Karpas-422 (cell line): ENCODE measurements around the gene BCAR3. TPM values are rescaled to one million over a fixed set of nuclear protein-coding genes. Genes with fewer than 3 reads are reported as not detected.

ENCODE experiments used
- DNase-seq: peaks from one replicate; pipeline ENCODE4 v3.0.0-alpha.2; 2015
- H2AFZ ChIP-seq: fragments of 200-600 bp; sonication (generic); 2 replicates; pipeline ENCODE4 v1.6.1; 2014; ENCODE audit warnings: antibody characterized with exemption, low read length, mixed read lengths
- H3K27ac ChIP-seq: fragments of 200-600 bp; sonication (generic); 2 replicates; pipeline ENCODE4 v1.5.1; 2014; ENCODE audit warnings: mild to moderate bottlenecking, low read length, moderate library complexity
- H3K27me3 ChIP-seq: fragments of 200-600 bp; sonication (generic); 2 replicates; pipeline ENCODE4 v1.6.1; 2014; ENCODE audit warnings: low read length, mixed read lengths
- H3K36me3 ChIP-seq: fragments of 200-600 bp; sonication (generic); 2 replicates; pipeline ENCODE4 v1.6.1; 2014; ENCODE audit warnings: low read length, mixed read lengths; ENCODE audit not compliant: insufficient read depth
- H3K4me1 ChIP-seq: fragments of 200-600 bp; sonication (generic); 2 replicates; pipeline ENCODE4 v1.6.1; 2014; ENCODE audit warnings: mild to moderate bottlenecking, low read length, mixed read lengths
- H3K4me2 ChIP-seq: fragments of 200-600 bp; sonication (generic); 2 replicates; pipeline ENCODE4 v1.6.1; 2014; ENCODE audit warnings: low read length, low read depth, mild to moderate bottlenecking; ENCODE audit not compliant: poor library complexity, severe bottlenecking
- H3K4me3 ChIP-seq: fragments of 200-600 bp; sonication (generic); 2 replicates; pipeline ENCODE4 v1.5.1; 2014; ENCODE audit warnings: mild to moderate bottlenecking, antibody characterized with exemption, low read length, mixed read lengths
- H3K79me2 ChIP-seq: fragments of 200-600 bp; sonication (generic); 2 replicates; pipeline ENCODE4 v1.6.1; 2014; ENCODE audit warnings: mild to moderate bottlenecking, low read length, mixed read lengths
- H3K9ac ChIP-seq: fragments of 200-600 bp; sonication (generic); 2 replicates; pipeline ENCODE4 v1.6.0; 2014; ENCODE audit warnings: low read length
- H3K9me2 ChIP-seq: fragments of 200-600 bp; sonication (generic), shearing (Covaris generic); replicated peaks from 2 replicates; pipeline ENCODE4 v1.6.0; 2014; ENCODE audit warnings: mild to moderate bottlenecking, low read length, moderate library complexity; ENCODE audit not compliant: insufficient read depth
- H3K9me3 ChIP-seq: fragments of 300-700, 200-600 bp; sonication (generic); 2 replicates; pipeline ENCODE4 v1.6.1; 2014; ENCODE audit warnings: low read length, mixed read lengths
- H4K20me1 ChIP-seq: fragments of 200-600 bp; sonication (generic); 2 replicates; pipeline ENCODE4 v1.6.1; 2014; ENCODE audit warnings: mild to moderate bottlenecking, antibody characterized with exemption, low read length, low read depth; ENCODE audit not compliant: insufficient read depth
- total RNA-seq: library from RNA; depleted of rRNA; stranded (reverse); fragments of >200 nt; shearing (Covaris generic); gene quantifications from 2 replicates; pipeline ENCODE4 v1.2.3, GENCODE V29; 2014; ENCODE audit warnings: low replicate concordance

Gene BCAR3
- total RNA-seq, 1 experiment from 2014 or later: 9.9 TPM

DNA sequence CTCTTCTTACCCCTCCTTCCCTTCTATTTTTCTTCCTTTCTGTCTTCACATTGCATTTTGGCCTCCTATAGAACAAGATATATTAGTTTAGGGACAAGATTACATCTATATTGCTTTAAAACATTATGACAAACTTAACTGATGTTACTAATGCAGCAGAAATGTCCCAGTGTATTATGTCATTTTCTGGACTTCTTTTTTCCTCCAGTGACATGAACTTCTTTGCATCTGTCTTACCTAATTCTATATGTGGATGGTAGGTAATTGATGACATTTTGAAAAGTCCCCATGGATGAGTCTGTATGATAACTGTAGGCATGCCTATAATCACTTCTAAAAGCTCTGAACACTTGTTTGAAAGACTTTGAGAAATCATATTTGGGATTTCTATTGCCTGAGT, 144.2 kb downstream of the BCAR3 start:
- no peak overlapping the region for H3K9ac ChIP-seq
- H3K27me3 ChIP-seq: no peaks in the 10 kb centered on the region
- H3K9me3 ChIP-seq: no peaks in the 10 kb centered on the region
- no peak overlapping the region for H3K4me3 ChIP-seq
- H4K20me1 ChIP-seq: no peaks in the 10 kb centered on the region
- H3K79me2 ChIP-seq: no peaks in the 10 kb centered on the region
- no peaks in the 10 kb centered on the region for H3K9me2 ChIP-seq
- H3K27ac ChIP-seq: no peak overlapping the region
- H3K36me3 ChIP-seq: no peaks in the 10 kb centered on the region
- no peak for DNase-seq
- no peak overlapping the region for H2AFZ ChIP-seq
- H3K4me2 ChIP-seq: no peak overlapping the region
- H3K4me1 ChIP-seq: no peaks in the 10 kb centered on the region

GRCh38 chr1:93533677-93534076, 148.0 kb downstream of the BCAR3 start:
- H3K9me2 ChIP-seq: no peaks in the 10 kb centered on the region
- no peaks in the 10 kb centered on the region for H3K4me1 ChIP-seq
- no peak overlapping the region for H3K4me2 ChIP-seq
- no peak overlapping the region for H3K4me3 ChIP-seq
- no peak overlapping the region for H3K9ac ChIP-seq
- no peaks in the 10 kb centered on the region for H3K36me3 ChIP-seq
- no peak overlapping the region for H3K27ac ChIP-seq
- H3K9me3 ChIP-seq: no peaks in the 10 kb centered on the region
- H3K79me2 ChIP-seq: no peaks in the 10 kb centered on the region
- no peaks in the 10 kb centered on the region for H4K20me1 ChIP-seq
- no peak for DNase-seq
- H3K27me3 ChIP-seq: no peaks in the 10 kb centered on the region
- H2AFZ ChIP-seq: no peak overlapping the region

- Histone ChIP-seq H3K79me2 (no peaks in the 10 kb centered on the region), H4K20me1 (no peaks in the 10 kb centered on the region), H3K27ac (no peak overlapping the region), H3K4me1 (no peaks in the 10 kb centered on the region), H3K4me3 (no peak overlapping the region), H3K9me3 (no peaks in the 10 kb centered on the region), H3K27me3 (no peaks in the 10 kb centered on the region), H2AFZ (no peak overlapping the region), H3K9ac (no peak overlapping the region), H3K9me2 (no peaks in the 10 kb centered on the region), H3K4me2 (no peak overlapping the region), H3K36me3 (no peaks in the 10 kb centered on the region)
- DNase-seq: no peak
Observed at GRCh38 chr1:93532780-93533378, 148.8 kb downstream of the BCAR3 start.

DNA sequence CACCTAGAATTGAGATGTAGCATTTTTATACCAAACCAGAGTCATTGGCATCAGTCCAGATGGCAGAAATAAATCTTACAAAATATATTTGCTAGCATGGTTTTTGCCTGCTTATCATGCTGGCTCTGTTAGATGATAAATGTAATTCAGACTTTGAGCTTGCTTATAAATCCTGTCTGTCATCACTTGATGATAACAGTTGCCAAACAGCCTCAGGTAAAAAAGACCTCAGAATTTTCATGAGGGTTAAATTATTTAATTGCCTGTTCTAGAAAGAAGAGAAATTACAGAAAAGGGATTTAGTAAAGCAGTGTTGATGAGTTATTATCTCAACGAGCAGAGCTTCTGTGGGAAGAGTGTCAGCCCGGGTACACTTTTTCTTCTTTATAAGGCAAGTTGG, 150.4 kb downstream of the BCAR3 start:
- no peak overlapping the region for H3K27ac ChIP-seq
- H3K9ac ChIP-seq: no peak overlapping the region

DNA sequence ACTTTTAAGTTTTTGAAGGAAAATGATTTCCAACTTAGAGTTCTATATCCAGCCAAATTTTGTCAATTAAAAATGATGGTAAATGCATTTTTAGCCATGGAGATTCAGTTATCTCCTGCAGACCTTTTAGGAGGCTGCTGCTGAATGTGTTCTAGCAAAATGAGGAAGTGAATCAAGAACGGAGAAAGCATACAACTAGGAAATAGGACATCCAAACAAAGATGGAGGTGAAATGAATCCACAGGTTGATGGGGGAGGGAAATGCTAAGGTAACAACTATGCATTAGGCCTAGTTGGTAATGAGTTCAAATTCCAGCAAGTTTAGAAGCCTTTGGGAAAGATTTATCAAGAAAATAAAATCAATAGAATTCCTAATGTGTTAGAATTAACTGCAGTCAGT, 153.2 kb downstream of the BCAR3 start:
- no peaks in the 10 kb centered on the region for H3K79me2 ChIP-seq
- no peaks in the 10 kb centered on the region for H3K36me3 ChIP-seq
- H3K9me3 ChIP-seq: no peaks in the 10 kb centered on the region
- no peak overlapping the region for H3K4me3 ChIP-seq
- no peak overlapping the region for H2AFZ ChIP-seq
- no peak for DNase-seq
- no peaks in the 10 kb centered on the region for H4K20me1 ChIP-seq
- H3K4me2 ChIP-seq: no peak overlapping the region
- H3K4me1 ChIP-seq: no peaks in the 10 kb centered on the region
- no peak overlapping the region for H3K27ac ChIP-seq
- H3K27me3 ChIP-seq: no peaks in the 10 kb centered on the region
- no peaks in the 10 kb centered on the region for H3K9me2 ChIP-seq
- H3K9ac ChIP-seq: no peak overlapping the region

More for the DNA sequence above, 150.4 kb downstream of the BCAR3 start:
- H3K79me2 ChIP-seq: no peaks in the 10 kb centered on the region
- no peak for DNase-seq
- no peaks in the 10 kb centered on the region for H4K20me1 ChIP-seq
- H3K9me2 ChIP-seq: no peaks in the 10 kb centered on the region
- no peaks in the 10 kb centered on the region for H3K36me3 ChIP-seq
- H3K4me1 ChIP-seq: no peaks in the 10 kb centered on the region
- no peak overlapping the region for H3K4me3 ChIP-seq
- no peaks in the 10 kb centered on the region for H3K27me3 ChIP-seq
- H3K4me2 ChIP-seq: no peak overlapping the region
- no peaks in the 10 kb centered on the region for H3K9me3 ChIP-seq
- H2AFZ ChIP-seq: no peak overlapping the region

- no peaks in the 10 kb centered on the region for H3K9me2 ChIP-seq
- H3K4me2 ChIP-seq: no peak overlapping the region
- H3K27me3 ChIP-seq: no peaks in the 10 kb centered on the region
- no peaks in the 10 kb centered on the region for H3K9me3 ChIP-seq
- no peak overlapping the region for H2AFZ ChIP-seq
- H3K4me1 ChIP-seq: no peaks in the 10 kb centered on the region
- H3K36me3 ChIP-seq: no peaks in the 10 kb centered on the region
- H3K4me3 ChIP-seq: no peak overlapping the region
- no peak for DNase-seq
- no peaks in the 10 kb centered on the region for H3K79me2 ChIP-seq
- no peak overlapping the region for H3K9ac ChIP-seq
- H4K20me1 ChIP-seq: no peaks in the 10 kb centered on the region
- H3K27ac ChIP-seq: no peak overlapping the region
Observed at GRCh38 chr1:93526431-93526830, 155.2 kb downstream of the BCAR3 start.

- no peak overlapping the region for H3K9ac ChIP-seq
- H3K9me2 ChIP-seq: no peaks in the 10 kb centered on the region
- H3K36me3 ChIP-seq: no peaks in the 10 kb centered on the region
- H3K4me3 ChIP-seq: no peak overlapping the region
- no peak overlapping the region for H3K4me2 ChIP-seq
- DNase-seq: no peak
- H3K9me3 ChIP-seq: no peaks in the 10 kb centered on the region
- H3K27me3 ChIP-seq: no peaks in the 10 kb centered on the region
- H4K20me1 ChIP-seq: no peaks in the 10 kb centered on the region
- no peak overlapping the region for H2AFZ ChIP-seq
- no peaks in the 10 kb centered on the region for H3K4me1 ChIP-seq
- H3K79me2 ChIP-seq: no peaks in the 10 kb centered on the region
- H3K27ac ChIP-seq: no peak overlapping the region
Observed at GRCh38 chr1:93525431-93525830, 156.2 kb downstream of the BCAR3 start.

DNA sequence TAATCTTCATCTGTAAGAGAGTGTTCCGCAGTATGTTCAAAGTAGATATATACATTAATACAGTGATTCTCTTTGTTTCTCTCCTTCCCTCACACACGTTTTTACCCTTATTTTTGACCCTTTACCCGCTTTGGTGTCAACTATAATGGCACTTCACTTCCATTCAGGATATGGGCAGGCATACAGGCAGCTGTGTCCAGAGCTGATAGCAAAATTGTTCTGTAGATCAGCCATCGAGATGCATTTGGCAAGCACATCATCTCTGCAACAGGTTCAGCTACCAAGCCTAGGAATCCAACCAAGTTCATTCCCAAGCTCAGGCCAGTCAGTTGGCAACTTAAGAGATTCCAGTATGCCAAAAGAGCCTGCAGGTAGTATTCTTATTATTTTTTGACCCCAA, 158.9 kb downstream of the BCAR3 start:
- Histone ChIP-seq H3K4me3 (no peak overlapping the region), H3K79me2 (no peaks in the 10 kb centered on the region), H3K4me2 (no peak overlapping the region), H2AFZ (no peak overlapping the region), H3K9ac (no peak overlapping the region), H3K27ac (no peak overlapping the region), H3K9me3 (no peaks in the 10 kb centered on the region), H3K27me3 (no peaks in the 10 kb centered on the region), H3K4me1 (no peaks in the 10 kb centered on the region), H4K20me1 (no peaks in the 10 kb centered on the region), H3K9me2 (no peaks in the 10 kb centered on the region), H3K36me3 (no peaks in the 10 kb centered on the region)
- DNase-seq: no peak

- no peak overlapping the region for H3K9ac ChIP-seq
Observed at GRCh38 chr1:93521618-93522017, 160.0 kb downstream of the BCAR3 start.

More at GRCh38 chr1:93521618-93522017, 160.0 kb downstream of the BCAR3 start:
- no peaks in the 10 kb centered on the region for H3K79me2 ChIP-seq
- DNase-seq: no peak
- no peaks in the 10 kb centered on the region for H3K9me3 ChIP-seq
- H2AFZ ChIP-seq: no peak overlapping the region
- no peak overlapping the region for H3K4me3 ChIP-seq
- H3K36me3 ChIP-seq: no peaks in the 10 kb centered on the region
- H3K4me1 ChIP-seq: no peaks in the 10 kb centered on the region
- no peaks in the 10 kb centered on the region for H3K27me3 ChIP-seq
- no peak overlapping the region for H3K27ac ChIP-seq
- no peaks in the 10 kb centered on the region for H3K9me2 ChIP-seq
- no peaks in the 10 kb centered on the region for H4K20me1 ChIP-seq
- H3K4me2 ChIP-seq: no peak overlapping the region
